Measurements from ENCODE around the gene C19orf73. TPM values are rescaled to one million over a fixed set of nuclear protein-coding genes. Genes with fewer than 3 reads are reported as not detected.
"Not testable (repeated sequence)": the region's sequence is repeated elsewhere in the genome, so short reads cannot be mapped to it uniquely, and the experiment has no call there.

C19orf73 gene
- total and polyA plus RNA-seq, 2 donors from 2014 or later = 0.82 to 3.9 TPM

DNA sequence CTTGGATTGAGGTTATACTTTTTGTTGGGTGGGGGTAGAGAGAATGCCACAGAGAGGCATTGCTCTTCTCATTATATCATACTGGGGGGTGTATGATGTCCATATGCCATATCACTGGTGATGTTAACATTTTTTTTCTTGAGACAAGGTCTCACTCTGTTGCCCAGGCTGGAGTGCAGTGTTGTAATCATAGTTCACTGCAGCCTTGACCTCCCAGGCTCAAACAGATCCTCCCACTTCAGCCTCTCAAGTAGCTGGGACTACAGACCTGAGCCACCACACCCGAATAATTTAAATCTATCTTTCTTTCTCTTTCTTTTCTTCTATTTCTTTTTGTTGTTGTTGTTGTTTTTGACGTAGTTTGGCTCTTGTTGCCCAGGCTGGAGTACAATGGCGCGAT, 38.6 kb downstream of the C19orf73 start:
- Histone ChIP-seq H3K27me3 (ENCODE audit: control insufficient read depth, insufficient read depth, low read length) (no peaks in the 10 kb centered on the region), H3K9me3 (ENCODE audit: control insufficient read depth in 2 of 3, insufficient read depth in 1 of 3, low read length in 3 of 3) (no peaks in the 10 kb centered on the region), H3K9ac (ENCODE audit: low read length in 3 of 3) (no peak overlapping the region), H3K4me3 (ENCODE audit: low read length in 3 of 3) (no peak overlapping the region), H3K4me1 (ENCODE audit: control insufficient read depth in 2 of 3, insufficient read depth in 2 of 3, low read depth in 1 of 3, low read length in 3 of 3) (no peaks in the 10 kb centered on the region), H3K27ac (ENCODE audit: low read depth in 2 of 2, low read length in 2 of 2) (no peak overlapping the region), H3K36me3 (ENCODE audit: control insufficient read depth in 2 of 3, insufficient read depth in 3 of 3, low read length in 3 of 3) (no peaks in the 10 kb centered on the region)
- no peak for FAIRE-seq
- intact Hi-C loops (cut with DNase I) = no loop called here
- no peak for DNase-seq
- TF ChIP-seq, protein P1, sequence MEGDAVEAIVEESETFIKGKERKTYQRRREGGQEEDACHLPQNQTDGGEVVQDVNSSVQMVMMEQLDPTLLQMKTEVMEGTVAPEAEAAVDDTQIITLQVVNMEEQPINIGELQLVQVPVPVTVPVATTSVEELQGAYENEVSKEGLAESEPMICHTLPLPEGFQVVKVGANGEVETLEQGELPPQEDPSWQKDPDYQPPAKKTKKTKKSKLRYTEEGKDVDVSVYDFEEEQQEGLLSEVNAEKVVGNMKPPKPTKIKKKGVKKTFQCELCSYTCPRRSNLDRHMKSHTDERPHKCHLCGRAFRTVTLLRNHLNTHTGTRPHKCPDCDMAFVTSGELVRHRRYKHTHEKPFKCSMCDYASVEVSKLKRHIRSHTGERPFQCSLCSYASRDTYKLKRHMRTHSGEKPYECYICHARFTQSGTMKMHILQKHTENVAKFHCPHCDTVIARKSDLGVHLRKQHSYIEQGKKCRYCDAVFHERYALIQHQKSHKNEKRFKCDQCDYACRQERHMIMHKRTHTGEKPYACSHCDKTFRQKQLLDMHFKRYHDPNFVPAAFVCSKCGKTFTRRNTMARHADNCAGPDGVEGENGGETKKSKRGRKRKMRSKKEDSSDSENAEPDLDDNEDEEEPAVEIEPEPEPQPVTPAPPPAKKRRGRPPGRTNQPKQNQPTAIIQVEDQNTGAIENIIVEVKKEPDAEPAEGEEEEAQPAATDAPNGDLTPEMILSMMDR (IDR thresholded peaks at IDR 0.05; ENCODE audit: borderline replicate concordance, extremely low read depth, insufficient read depth) = no peak

DNA sequence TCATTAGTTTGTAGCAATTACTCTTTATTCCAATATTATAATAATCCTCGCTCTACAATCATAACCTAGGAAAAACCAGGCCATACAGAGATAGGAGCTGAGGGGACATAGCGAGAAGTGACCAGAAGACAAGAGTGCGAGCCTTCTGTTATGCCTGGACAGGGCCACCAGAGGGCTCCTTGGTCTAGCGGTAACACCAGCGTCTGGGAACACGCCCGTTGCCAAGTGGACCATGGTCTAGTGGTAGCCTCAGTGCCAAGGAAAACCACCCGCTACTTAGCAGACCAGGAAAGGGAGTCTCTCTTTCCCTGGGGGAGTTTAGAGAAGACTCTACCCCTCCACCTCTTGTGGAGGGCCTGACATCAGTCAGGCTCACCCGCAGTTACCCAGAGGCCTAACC, 44.1 kb downstream of the C19orf73 start:
- H3K4me3 ChIP-seq (ENCODE audit: low read length in 3 of 3); H3K36me3 ChIP-seq (ENCODE audit: control insufficient read depth in 2 of 3, insufficient read depth in 3 of 3, low read length in 3 of 3); H3K4me1 ChIP-seq (ENCODE audit: control insufficient read depth in 2 of 3, insufficient read depth in 2 of 3, low read depth in 1 of 3, low read length in 3 of 3); H3K9ac ChIP-seq (ENCODE audit: low read length in 3 of 3); H3K27ac ChIP-seq (ENCODE audit: low read depth in 2 of 2, low read length in 2 of 2); intact Hi-C loops (cut with DNase I); H3K27me3 ChIP-seq (ENCODE audit: control insufficient read depth, insufficient read depth, low read length); FAIRE-seq; H3K9me3 ChIP-seq (ENCODE audit: control insufficient read depth in 2 of 3, insufficient read depth in 1 of 3, low read length in 3 of 3): not testable (repeated sequence)
- TF ChIP-seq, protein P1 (IDR thresholded peaks at IDR 0.05; ENCODE audit: borderline replicate concordance, extremely low read depth, insufficient read depth) = peak; percentile 47
- peak in 4 of 5 donors; percentile 55 to 87 (median 61) for DNase-seq

DNA sequence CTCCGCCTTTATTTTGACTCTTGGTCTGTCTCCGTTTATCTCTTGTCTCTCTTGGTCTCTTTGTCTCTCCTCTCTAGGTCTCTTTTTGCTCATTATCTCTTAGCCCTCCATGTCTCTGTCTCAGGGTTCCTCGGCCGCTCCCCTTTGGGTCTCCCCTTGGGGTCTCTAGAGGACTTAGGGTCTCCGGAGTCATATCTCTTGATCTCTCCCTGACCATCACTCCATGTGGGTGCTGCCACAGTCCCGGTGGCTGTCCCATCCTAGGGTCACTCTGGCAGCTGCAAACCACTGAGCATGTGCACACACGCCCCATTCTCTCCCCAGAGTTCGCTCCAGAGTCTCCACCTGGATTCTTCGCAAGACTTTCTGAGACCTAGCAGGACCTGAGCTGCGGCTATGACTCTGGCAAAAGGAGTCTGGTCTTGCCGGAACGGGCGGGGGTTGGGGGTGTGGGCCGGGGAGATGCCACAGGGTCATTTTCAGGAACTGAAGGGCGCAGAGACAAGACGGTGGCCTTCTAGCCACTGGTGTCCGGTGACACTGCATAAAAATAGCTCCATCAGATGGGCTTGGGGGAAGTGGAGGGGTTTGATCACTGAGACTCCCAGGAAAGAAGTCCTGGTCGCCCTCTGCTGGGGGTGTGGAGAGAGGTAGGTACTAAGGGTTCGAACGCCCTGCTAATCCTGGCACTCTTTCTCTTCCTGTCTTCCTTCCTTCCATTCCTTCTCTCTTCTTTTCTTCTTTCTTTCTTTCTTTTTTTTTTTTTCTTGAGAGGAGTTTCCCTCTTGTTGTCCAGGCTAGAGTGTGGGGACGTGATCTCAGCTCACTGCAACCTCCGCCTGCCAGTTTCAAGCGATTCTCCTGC, 45.2 kb downstream of the C19orf73 start:
- DNase-seq = no peak
- H3K9me3 ChIP-seq (ENCODE audit: control insufficient read depth in 2 of 3, insufficient read depth in 1 of 3, low read length in 3 of 3) = no peaks in the 10 kb centered on the region
- TF ChIP-seq, protein P1 (IDR thresholded peaks at IDR 0.05; ENCODE audit: borderline replicate concordance, extremely low read depth, insufficient read depth) = no peak
- H3K36me3 ChIP-seq (ENCODE audit: control insufficient read depth in 2 of 3, insufficient read depth in 3 of 3, low read length in 3 of 3) = no peaks in the 10 kb centered on the region
- no peak overlapping the region for H3K27ac ChIP-seq (ENCODE audit: low read depth in 2 of 2, low read length in 2 of 2)
- no peaks in the 10 kb centered on the region for H3K4me1 ChIP-seq (ENCODE audit: control insufficient read depth in 2 of 3, insufficient read depth in 2 of 3, low read depth in 1 of 3, low read length in 3 of 3)
- H3K4me3 ChIP-seq (ENCODE audit: low read length in 3 of 3) = no peak overlapping the region
- H3K9ac ChIP-seq (ENCODE audit: low read length in 3 of 3) = no peak overlapping the region
- H3K27me3 ChIP-seq (ENCODE audit: control insufficient read depth, insufficient read depth, low read length) = peaks cover 10% of the 10 kb centered on the region
- FAIRE-seq = no peak
- intact Hi-C loops (cut with DNase I) = no loop called here
